ENCODE data around the gene TCAIM.

Gene TCAIM

GRCh38 chr3:44436181-44436580 is 97.6 kb downstream of the TCAIM start:
- no peak for DNase-seq (ENCODE audit: extremely low read depth, low read depth)

DNA sequence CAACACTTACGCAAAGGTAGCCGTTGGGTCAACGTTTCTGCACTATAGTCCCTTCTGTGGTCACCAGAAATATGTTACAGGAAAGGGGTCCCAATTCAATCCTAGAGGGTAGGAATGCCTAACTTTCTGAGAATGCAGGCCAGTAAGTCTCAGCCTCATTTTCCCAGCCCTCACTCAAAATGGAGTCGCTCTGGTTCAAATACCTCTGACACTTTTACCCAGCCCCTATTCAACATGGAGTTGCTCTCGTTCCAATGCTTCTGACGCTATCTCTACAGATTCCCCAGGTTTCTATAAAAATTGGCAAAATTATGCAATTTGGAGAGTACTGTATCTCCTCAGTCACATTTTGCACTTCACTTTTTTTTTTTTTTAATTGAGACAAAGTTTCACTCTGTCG is 99.2 kb downstream of the TCAIM start:
- DNase-seq (ENCODE audit: extremely low read depth, low read depth), result no peak
- TF ChIP-seq, protein P1, sequence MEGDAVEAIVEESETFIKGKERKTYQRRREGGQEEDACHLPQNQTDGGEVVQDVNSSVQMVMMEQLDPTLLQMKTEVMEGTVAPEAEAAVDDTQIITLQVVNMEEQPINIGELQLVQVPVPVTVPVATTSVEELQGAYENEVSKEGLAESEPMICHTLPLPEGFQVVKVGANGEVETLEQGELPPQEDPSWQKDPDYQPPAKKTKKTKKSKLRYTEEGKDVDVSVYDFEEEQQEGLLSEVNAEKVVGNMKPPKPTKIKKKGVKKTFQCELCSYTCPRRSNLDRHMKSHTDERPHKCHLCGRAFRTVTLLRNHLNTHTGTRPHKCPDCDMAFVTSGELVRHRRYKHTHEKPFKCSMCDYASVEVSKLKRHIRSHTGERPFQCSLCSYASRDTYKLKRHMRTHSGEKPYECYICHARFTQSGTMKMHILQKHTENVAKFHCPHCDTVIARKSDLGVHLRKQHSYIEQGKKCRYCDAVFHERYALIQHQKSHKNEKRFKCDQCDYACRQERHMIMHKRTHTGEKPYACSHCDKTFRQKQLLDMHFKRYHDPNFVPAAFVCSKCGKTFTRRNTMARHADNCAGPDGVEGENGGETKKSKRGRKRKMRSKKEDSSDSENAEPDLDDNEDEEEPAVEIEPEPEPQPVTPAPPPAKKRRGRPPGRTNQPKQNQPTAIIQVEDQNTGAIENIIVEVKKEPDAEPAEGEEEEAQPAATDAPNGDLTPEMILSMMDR (IDR thresholded peaks at IDR 0.05; ENCODE audit: low read depth, low read length), result no peak

More at GRCh38 chr3:44436181-44436580, 97.6 kb downstream of the TCAIM start:
- TF ChIP-seq, protein P1 (IDR thresholded peaks at IDR 0.05; ENCODE audit: low read depth, low read length), result no peak

DNA sequence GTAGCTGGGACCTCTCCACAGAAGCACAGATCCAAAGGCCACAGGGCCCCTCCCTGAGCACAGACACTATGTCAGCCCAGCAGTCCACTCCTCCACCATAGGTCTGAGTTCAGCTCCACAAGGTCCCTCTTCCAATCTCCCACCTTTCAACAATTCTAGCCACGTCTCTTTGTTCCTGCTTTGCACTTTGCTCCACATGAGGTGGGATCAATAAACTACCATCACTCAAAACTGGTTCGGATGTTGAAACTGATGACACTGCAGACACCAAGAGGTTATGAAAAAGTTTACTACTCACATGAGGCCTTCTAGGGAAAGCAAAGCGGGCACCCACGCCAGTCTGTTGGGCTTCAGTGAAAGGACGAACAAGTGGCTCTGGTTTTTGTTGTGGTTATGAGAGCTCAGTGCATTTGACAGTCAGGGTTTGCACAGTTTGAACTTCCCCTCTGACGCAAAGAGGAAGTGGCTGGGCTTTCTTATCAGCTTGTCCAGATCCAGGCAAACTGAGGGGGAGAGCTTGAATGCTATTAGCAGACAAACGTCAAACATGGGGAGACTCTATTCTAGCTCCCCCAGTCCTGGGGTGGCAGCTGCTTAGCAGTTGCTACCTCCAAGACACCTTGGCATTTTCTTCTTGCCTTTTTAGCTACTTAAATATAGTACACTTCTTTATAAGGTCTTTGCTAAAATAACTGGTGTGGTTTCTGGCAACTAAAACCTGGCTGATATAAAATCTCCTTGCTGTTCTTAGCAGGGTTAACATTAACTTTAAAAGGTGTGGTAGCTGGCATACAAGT is 101.1 kb downstream of the TCAIM start:
- TF ChIP-seq, protein P1 (IDR thresholded peaks at IDR 0.05; ENCODE audit: low read depth, low read length), result no peak
- DNase-seq (ENCODE audit: extremely low read depth, low read depth), result no peak

GRCh38 chr3:44442596-44443309 is 104.2 kb downstream of the TCAIM start:
- TF ChIP-seq, protein P1 (IDR thresholded peaks at IDR 0.05; ENCODE audit: low read depth, low read length), result no peak
- DNase-seq (ENCODE audit: extremely low read depth, low read depth), result no peak

DNA sequence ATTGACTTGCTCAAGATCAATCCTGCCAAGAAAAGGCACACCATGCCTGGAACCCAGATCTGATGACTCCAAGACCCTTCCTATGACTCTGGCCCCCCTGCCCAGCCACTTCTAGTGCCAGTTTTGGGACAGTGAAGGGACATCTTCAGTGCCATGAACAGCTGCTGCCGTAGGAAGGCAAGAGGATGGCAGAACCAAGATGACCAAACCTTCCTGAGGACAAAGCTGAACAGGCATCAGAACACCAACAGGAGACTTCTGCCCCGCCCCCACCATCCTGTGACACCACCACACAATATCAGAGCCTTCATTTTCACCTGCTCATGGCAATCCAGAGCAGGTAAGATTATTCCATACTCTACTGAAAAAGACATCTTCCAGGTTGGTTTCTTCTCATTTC is 105.9 kb downstream of the TCAIM start:
- TF ChIP-seq, protein P1 (IDR thresholded peaks at IDR 0.05; ENCODE audit: low read depth, low read length), result no peak
- no peak for DNase-seq (ENCODE audit: extremely low read depth, low read depth)

GRCh38 chr3:44444896-44445691 is 106.5 kb downstream of the TCAIM start:
- TF ChIP-seq, protein P1 (IDR thresholded peaks at IDR 0.05; ENCODE audit: low read depth, low read length), result no peak

More at GRCh38 chr3:44444896-44445691, 106.5 kb downstream of the TCAIM start:
- no peak for DNase-seq (ENCODE audit: extremely low read depth, low read depth)
